ENCODE measurements around the gene MYOM3.

The MYOM3 gene

DNA sequence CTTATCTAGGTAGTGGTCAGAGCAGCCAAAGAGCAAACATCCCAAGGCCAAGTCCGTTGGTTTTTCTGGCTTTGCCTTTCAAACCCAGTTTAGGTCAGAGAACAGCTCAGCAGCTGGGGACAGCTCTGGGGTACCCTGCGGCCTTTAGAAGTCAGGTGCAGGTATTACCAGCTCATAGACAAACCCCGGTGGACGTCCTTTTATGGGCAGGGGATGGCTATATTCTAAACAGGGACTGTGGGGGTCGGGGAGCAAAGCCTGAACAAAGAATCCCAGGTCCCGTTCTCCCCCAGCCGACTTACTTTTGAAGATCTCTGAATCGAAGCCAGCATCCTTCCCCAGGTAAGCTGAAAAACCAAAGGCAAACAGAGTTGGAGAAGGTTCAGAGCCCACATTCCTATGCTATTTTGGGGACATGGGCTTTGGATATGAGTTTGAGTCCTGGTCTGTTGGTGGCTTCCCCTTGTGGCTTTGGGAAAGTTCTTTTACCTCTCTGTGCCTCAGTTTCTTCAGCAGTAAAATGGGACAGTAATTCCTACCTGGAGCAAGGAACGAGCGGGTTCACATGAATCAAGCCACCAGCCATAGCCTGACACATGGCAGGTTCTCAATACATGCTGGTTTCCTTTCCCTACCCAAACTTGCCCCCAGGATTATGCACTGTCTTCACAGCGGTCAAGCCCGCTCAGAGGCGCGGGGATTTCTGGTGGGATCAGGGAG lies 16.6 kb downstream of the MYOM3 start:
- no peak for DNase-seq

DNA sequence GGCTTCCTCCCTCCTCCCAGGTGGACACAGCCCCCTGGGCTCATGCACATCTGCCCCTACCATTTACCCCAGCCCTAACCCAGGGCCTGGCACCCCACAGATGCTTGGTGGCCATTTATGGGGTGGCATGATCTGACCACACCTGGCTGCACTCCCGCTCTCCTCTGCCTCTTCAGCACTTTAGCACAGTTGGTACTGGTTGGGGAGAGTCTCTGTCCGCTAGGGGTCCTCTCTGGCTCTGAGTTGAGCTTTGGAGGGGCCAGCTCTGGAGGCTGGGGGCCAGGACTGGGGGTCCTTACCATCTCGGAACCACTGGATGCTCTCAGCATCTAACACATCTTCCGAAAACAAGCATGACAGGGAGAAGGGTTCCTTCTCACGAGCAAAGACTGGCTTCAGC lies 17.4 kb downstream of the MYOM3 start:
- no peak for DNase-seq

DNA sequence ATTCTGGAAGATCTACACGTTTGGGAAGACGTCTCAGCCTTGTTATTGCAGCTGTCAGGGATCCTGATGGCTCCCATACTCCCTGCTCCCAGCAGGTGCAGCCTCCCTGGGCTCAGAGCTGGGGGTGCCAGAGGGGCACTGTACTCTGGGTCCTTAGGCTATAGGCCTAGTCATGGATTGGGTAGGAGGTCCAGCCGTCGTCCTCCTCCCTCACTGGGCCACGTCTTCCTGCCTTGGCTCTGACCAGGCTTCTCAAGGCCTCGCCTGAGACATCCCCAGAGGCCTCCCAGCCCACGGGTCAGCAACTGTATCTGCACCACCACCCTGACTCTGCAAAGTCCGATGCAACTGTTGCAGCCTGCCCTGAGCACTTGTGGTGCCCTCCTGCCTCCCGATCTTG lies 18.2 kb downstream of the MYOM3 start:
- DNase-seq = no peak

DNA sequence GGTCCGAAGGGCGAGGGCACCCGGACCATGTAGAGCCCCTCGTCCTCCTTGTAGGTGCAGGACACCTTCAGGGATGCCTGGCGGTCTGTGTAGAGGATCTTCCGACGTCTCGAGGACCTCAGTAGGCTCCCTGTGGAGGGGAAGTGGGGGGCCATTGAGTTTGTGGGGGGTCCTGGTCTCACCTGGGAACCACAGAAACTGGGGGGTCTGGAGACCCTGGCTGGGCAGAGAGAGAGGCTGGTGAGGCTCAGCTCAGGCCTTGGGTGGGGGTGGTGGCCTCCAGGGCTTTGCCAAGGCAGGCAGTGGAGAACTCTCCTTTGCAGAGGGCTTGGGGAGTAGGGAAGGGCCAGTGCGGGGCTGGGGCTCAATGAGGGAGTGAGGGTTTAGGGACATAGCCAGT lies 19.0 kb downstream of the MYOM3 start:
- no peak for DNase-seq

DNA sequence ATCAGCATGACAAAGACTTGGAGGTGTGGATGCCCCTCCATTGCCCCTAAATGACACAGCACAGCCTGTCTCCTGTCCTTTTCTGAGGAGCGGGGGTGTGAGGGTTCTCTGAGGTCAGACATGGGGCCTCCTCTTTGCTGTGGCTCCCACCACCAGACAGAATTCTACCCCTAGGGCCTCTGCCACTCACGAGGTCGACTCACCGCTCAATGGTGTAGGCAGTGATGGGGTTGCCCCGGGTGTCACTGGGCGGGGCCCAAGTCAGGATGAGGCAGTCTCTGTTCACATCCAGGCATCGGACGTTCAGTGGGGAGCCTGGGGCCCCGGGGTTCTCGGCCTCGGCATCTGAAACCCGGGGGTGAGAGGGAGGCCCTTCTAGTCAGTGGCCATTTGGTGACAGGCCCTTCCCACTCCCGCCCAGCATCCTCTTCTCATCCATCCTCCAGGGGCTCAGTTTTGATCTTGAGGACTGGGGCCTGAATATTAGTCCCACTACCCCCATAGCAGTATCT lies 19.9 kb downstream of the MYOM3 start:
- no peak for DNase-seq

DNA sequence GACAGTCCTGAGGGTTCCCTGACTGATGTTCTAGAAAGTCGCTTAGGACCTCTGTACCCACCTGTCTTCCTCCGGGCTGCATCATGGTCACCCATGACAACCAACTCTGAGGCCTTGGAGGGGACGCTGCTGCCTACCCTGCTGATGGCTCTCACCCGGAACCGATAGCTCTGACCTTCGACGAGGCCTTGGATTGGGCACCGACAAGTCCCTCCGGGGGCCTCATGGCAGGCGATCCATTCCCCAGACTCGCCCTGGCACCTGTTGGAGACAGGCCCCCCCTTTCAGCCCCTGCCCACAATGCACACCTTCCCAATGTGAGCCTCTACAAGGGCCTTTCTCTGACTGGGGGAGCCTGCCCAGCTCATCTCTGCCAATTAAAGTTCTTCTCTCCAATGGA lies 21.2 kb downstream of the MYOM3 start:
- no peak for DNase-seq

DNA sequence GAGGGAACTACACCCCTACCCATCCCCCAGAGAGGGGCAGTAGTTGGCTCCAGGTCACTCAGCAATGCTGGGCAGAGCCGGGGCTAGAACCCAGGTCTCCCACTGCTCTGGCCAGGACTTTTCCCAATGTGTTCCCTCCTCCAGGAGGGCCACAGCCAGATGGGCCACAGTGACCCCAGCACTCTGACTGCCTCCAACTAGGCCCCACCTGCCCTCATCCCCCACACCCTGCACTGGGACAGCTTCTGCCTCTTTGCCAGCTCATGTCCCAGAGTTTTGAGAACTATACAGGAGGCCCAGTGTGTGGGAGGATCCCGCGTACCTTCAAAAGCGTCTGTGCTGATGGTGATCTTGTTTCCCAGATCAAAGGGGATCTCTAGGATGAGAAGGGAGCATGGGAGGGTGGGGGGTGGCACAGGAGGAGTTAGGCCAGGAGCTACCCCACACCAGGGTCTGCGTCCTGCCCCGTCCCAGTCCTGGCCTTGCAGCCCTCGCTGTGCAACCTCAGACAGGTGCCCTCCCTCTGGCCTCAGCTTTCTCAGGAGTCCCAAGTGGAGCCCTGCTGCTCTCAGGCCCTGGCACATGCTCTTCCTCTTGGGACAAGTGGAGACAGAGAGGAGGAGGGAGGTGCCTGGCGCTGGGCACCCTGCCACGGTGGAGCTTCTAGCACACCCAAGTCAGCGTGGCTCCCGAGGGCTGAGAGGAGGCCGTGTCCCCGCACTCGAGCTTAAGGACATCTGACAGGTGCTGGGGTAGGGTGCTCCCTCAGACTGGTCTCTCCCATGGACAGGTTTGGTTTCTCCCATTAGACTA lies 22.0 kb downstream of the MYOM3 start:
- DNase-seq = no peak

DNA sequence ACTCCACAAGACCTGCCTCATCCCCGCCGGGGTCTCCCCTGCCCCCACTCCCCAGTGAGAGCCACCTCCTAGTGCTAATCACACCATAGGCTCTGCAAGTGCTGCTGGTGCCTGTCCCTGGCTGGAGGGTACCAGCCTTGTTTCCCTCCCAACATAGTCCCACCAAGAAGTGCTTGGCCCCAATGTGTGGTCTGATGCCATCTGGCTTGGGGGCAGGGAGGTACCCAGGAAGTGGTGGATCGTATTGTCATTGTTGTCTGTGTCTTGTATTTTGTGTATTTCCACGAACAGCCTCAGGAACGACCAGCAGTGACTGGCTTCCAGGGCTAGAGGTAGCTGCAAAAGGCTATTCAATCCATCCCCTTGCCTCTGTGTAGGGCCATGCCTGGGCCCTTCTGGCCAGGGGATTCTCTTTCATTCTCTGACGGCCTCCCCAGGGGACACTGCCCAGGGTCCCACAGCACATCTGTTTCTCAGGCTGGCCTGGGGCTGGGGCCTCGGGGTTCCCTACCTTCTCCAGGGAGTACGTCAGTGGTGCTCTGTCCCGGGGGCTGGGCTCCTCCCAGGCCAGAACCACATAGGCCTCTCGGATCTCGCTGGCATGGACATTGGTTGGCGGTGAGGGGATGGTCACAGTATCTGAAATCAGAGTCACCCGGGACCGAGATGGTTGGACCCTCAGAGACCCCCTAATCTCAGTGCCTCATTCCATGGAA lies 22.8 kb downstream of the MYOM3 start:
- no peak for DNase-seq

DNA sequence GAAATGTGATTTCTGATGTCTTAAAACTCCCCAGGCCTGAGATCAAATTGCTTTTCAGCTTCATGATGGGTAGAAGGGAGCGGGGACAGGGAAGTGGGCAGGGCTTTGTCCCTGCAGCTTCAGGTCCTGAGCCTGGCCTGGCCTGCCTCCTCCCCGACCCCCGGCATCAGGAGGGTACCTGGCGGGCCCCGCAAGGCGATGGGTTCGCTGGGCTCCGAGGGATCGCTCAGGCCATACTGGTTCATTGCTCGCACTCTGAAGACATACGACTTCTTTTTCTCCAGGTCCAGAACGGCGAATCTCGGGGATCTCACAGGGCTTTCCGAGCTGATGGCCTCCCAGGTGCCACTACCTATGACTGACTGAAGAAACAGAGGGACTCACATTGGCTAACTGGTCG lies 25.5 kb downstream of the MYOM3 start:
- DNase-seq = no peak

DNA sequence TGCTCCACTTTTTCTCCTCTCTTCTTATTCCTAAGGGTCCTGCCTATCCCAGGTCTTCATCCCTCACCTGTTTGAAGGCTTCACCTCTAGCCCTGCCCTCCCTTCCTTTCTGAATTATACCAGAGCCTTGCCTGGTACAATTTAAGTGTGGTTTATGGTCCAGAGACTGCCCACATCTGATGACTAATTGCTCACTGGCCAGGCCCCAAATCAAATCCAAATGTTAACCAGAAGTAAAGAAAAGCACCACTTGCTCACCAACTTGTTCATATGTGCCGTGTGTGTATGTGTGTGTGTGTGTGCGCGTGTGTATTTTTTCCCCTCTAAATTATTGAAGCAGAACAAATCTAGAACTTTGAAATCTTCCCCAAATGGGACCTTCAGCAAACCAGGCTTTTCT lies 26.4 kb downstream of the MYOM3 start:
- DNase-seq = no peak

DNA sequence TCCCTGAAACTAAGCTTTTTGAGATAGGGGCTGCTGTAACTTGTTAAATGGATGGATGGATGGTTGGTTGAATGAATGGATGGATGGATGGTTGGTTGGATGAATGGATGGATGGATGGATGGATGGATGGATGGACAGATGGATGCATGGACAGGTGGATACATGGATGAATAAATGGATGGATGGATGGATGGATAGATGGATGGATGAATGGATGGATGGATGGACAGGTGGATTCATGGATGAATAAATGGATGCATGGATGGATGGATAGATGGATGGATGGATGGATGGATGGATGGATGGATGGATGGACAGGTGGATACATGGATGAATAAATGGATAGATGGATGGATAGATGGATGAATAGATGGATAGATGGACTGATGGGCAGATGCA lies 26.9 kb downstream of the MYOM3 start:
- DNase-seq = no peak

DNA sequence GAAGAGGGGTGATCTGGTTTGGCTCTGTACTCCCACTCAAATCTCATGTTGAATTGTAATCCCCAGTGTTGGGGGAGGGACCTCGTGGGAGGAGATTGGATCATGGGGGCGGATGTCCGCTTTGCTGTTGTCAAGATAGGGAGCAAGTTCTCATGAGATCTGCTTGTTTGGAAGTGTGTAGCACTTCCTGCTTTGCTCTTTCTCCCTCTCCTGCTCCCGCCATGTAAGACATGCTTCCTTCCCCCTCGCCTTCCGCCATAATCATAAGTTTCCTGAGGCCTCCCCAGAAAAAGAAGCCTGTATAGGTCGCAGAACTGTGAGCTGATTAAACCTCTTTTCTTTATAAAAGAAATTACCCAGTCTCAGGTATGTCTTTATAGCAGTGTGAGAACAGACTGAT lies 27.9 kb downstream of the MYOM3 start:
- no peak for DNase-seq

DNA sequence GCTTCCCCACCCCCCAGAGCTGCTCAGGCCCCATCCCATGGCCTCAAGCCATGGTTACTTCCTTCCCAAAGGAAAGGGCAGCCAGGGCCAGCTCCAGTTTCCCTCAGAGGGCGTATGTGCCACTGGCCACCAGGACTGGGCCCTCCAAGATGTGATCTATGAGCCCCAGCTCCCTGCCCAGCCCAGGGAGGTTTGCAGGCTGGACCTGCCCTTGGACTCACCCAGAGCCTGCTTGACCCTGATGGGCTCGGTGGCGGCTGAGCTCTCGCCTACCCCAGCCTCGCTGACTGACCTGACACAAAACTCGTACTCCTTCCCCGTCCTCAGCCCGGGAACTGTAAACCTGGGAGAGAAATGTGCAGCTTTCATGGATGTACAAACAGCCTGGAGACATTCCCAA lies 29.6 kb downstream of the MYOM3 start:
- no peak for DNase-seq

DNA sequence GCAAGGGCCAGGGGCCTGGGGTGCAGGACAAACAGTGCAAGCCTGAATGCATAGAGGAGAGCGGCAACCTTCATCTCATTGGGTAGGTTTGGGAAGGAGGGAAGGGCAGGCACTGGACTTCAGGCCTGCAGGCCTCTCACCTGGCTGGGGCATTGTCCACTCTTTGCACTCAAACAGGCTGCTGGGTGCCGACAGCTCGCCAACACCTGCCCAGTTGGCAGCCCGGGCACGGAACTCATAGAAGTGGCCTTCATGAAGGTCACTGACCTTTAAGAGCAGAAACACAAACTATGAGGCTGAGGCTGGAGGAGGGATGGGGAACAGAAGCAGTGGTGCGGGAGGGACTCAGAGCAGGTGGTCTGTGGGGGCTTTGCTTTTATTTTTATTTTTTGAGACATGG lies 30.7 kb downstream of the MYOM3 start:
- no peak for DNase-seq

DNA sequence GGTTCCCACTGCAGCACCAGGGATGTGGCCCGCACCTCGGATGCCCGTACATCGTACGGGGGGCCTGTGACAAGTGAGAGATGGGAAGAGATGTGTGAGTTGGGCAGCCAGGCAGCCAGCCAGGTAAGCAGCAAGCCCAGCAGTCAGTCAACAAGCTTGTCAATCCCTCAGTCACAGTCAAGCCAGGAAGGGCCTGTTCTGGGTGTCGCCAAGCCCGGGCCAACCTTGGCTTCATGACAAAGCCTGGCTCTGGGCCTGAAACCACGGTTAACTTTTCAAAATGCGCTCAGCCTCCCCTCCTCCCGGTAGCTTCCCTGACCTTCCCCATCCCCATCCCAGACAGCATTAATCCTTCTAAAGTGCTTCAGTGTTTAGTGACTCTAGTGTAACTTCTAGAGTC lies 31.8 kb downstream of the MYOM3 start:
- no peak for DNase-seq

DNA sequence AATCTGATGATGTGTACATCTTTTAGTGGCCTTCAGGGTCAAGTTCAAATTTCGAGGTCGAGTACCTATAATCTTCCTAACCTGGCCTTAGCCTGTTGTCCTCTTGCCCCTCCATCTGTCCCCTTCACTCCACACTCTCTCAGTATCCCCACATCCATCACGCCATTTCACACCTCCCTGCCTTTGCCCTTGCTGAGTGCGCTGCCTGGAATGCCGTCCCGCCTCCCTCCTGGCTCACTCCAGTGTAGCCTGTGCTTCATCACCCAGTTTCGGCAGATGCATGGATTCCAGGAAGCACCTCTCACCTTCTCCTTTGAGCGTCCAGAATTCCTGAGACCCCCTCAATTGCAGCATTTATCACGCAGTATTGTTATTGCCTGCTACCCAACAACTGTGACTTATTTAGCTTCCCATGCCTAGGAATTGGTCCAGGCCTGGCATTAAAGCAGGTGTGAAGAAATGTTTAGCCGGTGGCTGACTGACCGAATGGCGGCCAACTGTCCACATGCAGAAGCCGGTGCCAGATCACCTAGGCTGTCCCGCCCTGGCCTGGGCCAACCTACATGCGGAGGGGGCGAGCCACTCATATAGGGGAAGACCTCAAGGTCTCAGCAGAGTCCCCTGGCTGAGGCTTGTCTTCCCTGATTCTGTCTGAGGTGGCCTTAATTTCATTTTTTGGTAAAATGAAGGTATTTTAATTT lies 34.5 kb downstream of the MYOM3 start:
- no peak for DNase-seq

DNA sequence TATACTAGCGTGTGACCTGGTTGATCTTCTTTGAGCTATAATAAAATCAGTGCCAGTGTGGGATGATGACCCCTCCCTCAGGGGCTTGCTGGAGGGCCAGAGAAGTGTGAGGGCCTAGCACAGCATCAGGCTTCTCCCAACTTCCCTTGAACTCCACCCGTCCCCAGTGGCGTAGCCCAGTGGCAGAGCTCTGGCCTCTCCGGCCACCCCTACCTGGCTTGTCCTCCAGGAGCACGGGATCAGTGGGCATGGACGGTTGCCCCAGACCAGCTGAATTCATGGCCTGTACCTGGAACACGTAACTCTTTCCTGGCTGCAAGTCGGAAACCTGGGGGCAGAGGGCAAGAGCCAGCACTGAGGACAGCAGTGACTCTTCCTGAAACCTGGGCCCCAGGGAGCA lies 36.0 kb downstream of the MYOM3 start:
- no peak for DNase-seq

DNA sequence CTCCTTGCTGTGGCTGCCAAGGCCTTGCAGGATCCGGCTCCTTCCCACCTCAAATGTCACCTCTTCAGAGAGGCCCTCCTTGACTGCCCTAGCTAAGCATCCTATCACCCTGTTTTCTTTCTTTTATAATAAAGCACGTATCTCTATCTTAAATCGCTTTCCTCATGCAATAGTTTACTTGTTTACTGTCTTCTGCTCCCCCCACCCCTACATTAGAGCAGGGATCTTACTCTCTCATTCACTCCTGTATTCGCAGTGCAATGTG lies 36.4 kb downstream of the MYOM3 start:
- no peak for DNase-seq

DNA sequence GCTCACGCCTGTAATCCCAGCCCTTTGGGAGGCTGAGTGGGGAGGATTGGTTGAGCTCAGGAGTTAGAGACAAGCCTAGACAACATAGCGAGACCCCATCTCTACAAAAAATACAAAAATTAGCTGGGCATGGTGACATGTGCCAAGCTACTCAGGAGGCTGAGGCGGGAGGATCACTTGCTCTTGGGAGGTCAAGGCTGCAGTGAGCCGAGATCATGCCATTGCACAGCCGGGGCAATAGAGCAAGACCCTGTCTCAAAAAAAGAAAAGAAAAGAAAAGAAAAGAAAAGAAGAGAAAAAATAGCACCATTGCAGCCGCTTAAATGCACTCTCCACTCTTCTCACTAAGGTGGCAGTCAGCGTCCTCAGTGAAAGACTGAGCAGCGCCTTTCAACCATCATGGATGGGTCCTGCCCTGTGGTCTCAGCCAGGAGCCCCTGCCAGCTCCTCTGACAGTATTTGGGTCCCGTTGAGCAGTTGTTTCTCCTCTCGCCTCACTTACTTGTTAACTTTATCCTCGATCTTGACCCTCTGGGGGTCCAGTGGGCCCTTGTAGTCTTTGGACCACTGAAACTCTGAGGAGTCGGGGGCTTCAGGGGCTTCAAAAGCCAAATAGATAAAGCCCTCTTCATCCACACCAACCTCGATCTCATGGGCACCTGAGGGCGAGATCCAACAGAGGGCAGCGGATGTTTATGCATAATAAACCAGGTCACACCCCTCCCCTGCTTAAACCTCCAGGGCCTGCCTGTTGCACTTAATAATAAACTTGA lies 36.9 kb downstream of the MYOM3 start:
- DNase-seq = no peak

DNA sequence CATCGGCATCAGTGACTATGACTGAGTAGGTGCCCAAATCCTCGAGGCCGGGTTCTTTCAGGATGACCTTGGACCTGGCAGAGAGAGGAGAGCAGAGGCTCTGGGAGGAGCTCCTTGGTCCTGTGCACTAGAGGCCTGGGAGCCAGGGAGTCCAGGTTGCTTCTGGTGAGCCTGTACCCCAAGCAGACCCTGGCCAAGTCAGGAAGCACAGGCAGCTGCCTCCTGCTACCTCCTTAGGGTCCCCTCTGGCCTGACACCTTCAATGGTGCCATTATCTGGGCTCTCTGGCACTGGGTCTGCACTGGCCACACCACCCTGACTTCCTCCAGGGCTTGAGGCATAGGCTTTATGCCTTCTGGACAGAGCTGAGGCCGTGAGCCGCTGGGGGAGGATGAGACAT lies 37.7 kb downstream of the MYOM3 start:
- no peak for DNase-seq

DNA sequence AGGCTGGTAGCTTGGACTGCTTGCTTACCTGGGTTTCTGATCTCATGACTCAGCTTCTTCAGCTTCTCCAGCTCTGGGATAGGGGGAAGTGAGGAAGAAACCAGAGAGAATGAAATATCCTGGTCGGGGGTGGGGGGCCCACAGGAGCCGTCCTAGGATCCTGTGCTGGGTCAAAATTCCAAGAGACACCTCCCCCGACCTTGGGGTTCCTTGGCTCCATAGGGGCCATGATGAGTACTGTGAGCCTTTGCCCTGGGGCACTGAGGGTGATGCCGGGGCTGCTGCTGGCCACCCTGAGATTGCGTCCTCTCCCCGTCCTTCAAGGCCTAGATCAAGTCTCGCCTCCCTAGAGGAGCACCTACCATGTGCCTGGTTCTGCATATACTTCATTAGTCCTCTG lies 40.0 kb downstream of the MYOM3 start:
- DNase-seq = no peak

DNA sequence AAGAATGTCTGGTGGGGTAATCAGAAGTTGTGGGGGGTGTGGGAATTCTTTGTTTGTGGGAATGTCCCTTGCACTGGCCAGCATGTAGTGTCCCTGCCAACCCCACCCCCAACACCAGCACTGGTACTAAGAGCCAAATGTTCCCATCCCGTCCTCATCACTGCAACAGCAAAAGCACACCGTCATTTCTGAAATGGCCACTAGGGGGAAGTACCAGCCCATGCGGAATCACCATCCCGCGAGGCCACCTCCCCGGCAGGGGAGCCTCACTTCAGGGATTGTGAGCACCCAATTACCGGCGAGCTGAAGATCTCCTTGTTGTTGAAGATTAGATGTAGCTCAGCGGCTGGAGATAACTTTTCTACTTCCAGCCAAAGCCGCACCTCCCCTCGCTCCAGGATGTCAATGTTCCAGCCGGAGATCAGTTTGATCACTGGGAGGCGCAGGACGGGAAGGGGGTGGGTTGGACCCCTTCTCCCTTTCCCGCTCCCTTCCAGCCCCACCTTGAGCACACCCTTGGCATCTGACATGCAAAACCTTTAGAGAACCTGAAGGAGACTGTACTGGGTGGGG lies 41.0 kb downstream of the MYOM3 start:
- DNase-seq = peak; percentile 64

All from activated T-cell treated with anti-CD3 and anti-CD28 coated beads, Interleukin-2, amount 50 U/mL, for 1 hour (primary cell).